Heart left ventricle (tissue), 13 donors: Measurements from ENCODE around the gene RNF123.
"Not testable (repeated sequence)": the region's sequence is repeated elsewhere in the genome, so short reads cannot be mapped to it uniquely, and the experiment has no call there.

ENCODE experiments used
- CTCF ChIP-seq, 12 donors: fragments of 200-600 bp; sonication (generic) in 4 of 12; IDR thresholded peaks; one replicate each; pipeline versions ENCODE4 v1.5.0 to v1.8.0; 2018 to 2022; ENCODE audit warnings: antibody characterized with exemption in 12 of 12, mild to moderate bottlenecking in 5 of 12
- POLR2A ChIP-seq, 2 donors: fragments of 450-650 bp; IDR thresholded peaks; one replicate each; pipeline ENCODE4 v1.6.1; 2017; ENCODE audit warnings: antibody characterized with exemption in 2 of 2, mild to moderate bottlenecking in 2 of 2, moderate library complexity in 2 of 2
- donor health status: ischemic (EF 13 %, LVEDD 7.1; RV severe dilation, severe dysfunction).
- donor health status: DM: no; HTN: yes; CAD: no.
- donor health status: DM: no; HTN: no; CAD: no.
- donor health status: ischemic (EF 25% LVEDD 6.9; RV normal size, moderate dysfunction).
- donor health status: ischemic (EF 25% LVEDD 5.7; RV mildly dilated, moderate dysfunction).
- donor health status: ischemic (EF 35%, LVEDD 5.7; RV mildly dilated, moderate dysfunction).
- donor health status: nonischemic (EF 11% LVEDD 7.7; RV severe dilation, severe dysfunction).
- donor health status: DM: yes; HTN: yes; CAD: no.
- donor health status: PGD.
- donor health status: ischemic (EF 29% LVEDD 5.4; RV normal size, mild dysfunction).
- donor health status: nonischemic (EF 23%, LVEDD 6.1; RV moderate dilation, normal function).

DNA sequence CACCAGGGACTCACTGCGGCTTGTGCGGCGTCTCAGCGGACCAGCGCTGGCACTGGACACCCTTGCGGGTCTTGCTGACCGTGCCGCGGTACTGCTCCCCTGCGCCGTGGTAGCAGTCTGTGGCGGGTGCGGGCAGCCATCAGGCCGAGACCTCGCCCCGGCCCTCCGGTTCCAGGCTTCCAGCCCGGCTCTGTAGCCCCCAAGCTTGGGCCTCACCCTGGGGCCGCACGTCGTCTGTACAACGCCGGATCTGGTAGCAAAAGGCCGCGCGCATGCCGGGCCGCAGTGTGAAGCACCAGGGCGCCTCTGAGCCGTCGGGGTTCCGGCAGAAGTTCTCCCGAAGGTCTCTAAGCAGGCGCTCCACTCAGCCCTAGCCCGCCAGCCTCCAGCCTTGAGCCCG is 3.5 kb upstream of the RNF123 start:
- not testable (repeated sequence) for TF ChIP-seq CTCF, POLR2A (IDR thresholded peaks at IDR 0.05)
